HUES64 (cell line): ENCODE data around the gene CDK14. TPM values are rescaled to one million over a fixed set of nuclear protein-coding genes. Genes with fewer than 3 reads are reported as not detected.
A peak's percentile ranks its signal among the peaks of the same experiment; 100 is the strongest.

ENCODE experiments used
- H3K27ac ChIP-seq: 2 replicates; pipeline ENCODE4 v1.7.0; 2013; ENCODE audit warnings: low read depth, low read length, inconsistent platforms
- H3K27me3 ChIP-seq: 2 replicates; pipeline ENCODE4 v1.6.1; 2013; ENCODE audit warnings: mild to moderate bottlenecking, low read length; ENCODE audit not compliant: insufficient read depth
- H3K36me3 ChIP-seq: 2 replicates; pipeline ENCODE4 v1.6.1; 2013; ENCODE audit warnings: mild to moderate bottlenecking, low read length; ENCODE audit not compliant: insufficient read depth
- H3K4me1 ChIP-seq: 2 replicates; pipeline ENCODE4 v1.6.1; 2013; ENCODE audit warnings: mild to moderate bottlenecking, low read length, moderate library complexity; ENCODE audit not compliant: insufficient read depth
- H3K4me3 ChIP-seq: 2 replicates; pipeline ENCODE4 v1.5.1; 2013; ENCODE audit warnings: mild to moderate bottlenecking, low read length, moderate library complexity
- H3K9ac ChIP-seq: 2 replicates; pipeline ENCODE4 v1.6.1; 2013; ENCODE audit warnings: mild to moderate bottlenecking, low read depth, low read length
- H3K9me3 ChIP-seq: 2 replicates; pipeline ENCODE4 v1.6.1; 2013; ENCODE audit warnings: low read depth, low read length; ENCODE audit not compliant: insufficient read depth
- WGBS: fragments of 150-250, 120-280 bp; methylation state at CpG from one replicate; pipeline ENCODE4 v1.1.7; 2013; ENCODE audit warnings: missing lambda C conversion rate; 5-methylcytosine and 5-hydroxymethylcytosine counted together
- polyA plus RNA-seq, 2 experiments: library from polyadenylated mRNA; stranded (reverse); fragments of 50-300 nt; gene quantifications; one replicate each; pipeline ENCODE4 v1.2.3, GENCODE V29; 2013

The CDK14 gene
- polyA plus RNA-seq (2013, experiment 1 of 2): 16.4 TPM
- 21.2 TPM for polyA plus RNA-seq (2013, experiment 2 of 2)

GRCh38 chr7:90595801-90596670, at the start of gene CDK14:
Gene CDK14, plus strand, starts transcription at chr7:90596321. Its CDS starts 307 bp downstream, at chr7:90596628.
- no peaks in the 10 kb centered on the region for H3K9me3 ChIP-seq
- H3K27ac ChIP-seq: peak within 1 kb of the TSS; percentile 89
- H3K27me3 ChIP-seq: peaks cover 16% of the 10 kb centered on the region; the same call in 1 of the 2 replicates
- H3K9ac ChIP-seq: peak within 1 kb of the TSS; percentile 89
- peaks cover 29% of the 10 kb centered on the region for H3K4me1 ChIP-seq
- no peaks in the 10 kb centered on the region for H3K36me3 ChIP-seq
- WGBS: under 1% methylated on average over 118 of the region's 118 CpGs
- peak within 1 kb of the TSS; percentile 93 for H3K4me3 ChIP-seq

- H3K27ac ChIP-seq: no peak overlapping the region
- WGBS: 62% methylated on average over 4 of the region's 4 CpGs
- no peaks in the 10 kb centered on the region for H3K36me3 ChIP-seq
- no peaks in the 10 kb centered on the region for H3K27me3 ChIP-seq
- H3K4me3 ChIP-seq: no peak overlapping the region
- H3K9ac ChIP-seq: no peak overlapping the region
- peaks cover 7% of the 10 kb centered on the region for H3K4me1 ChIP-seq
- H3K9me3 ChIP-seq: no peaks in the 10 kb centered on the region
Measured at GRCh38 chr7:90551036-90551435, 45.1 kb upstream of the CDK14 start.

- Histone ChIP-seq H3K27ac (no peak overlapping the region), H3K4me3 (no peak overlapping the region), H3K9ac (no peak overlapping the region), H3K27me3 (no peaks in the 10 kb centered on the region), H3K9me3 (no peaks in the 10 kb centered on the region), H3K4me1 (peaks cover 7% of the 10 kb centered on the region), H3K36me3 (no peaks in the 10 kb centered on the region)
- WGBS: no CpG with 5 or more reads among the region's 1 CpG
Measured at GRCh38 chr7:90552521-90552920, 43.6 kb upstream of the CDK14 start.

- no peak overlapping the region for H3K9ac ChIP-seq
- H3K4me1 ChIP-seq: no peaks in the 10 kb centered on the region
- no peak overlapping the region for H3K27ac ChIP-seq
- no peak overlapping the region for H3K4me3 ChIP-seq
- no peaks in the 10 kb centered on the region for H3K9me3 ChIP-seq
- no peaks in the 10 kb centered on the region for H3K27me3 ChIP-seq
- no peaks in the 10 kb centered on the region for H3K36me3 ChIP-seq
- WGBS: no CpG with 5 or more reads among the region's 1 CpG
Measured at GRCh38 chr7:90560730-90561129, 35.4 kb upstream of the CDK14 start.

- 100% methylated on average over 3 of the region's 3 CpGs for WGBS
- H3K4me3 ChIP-seq: no peak overlapping the region
- no peak overlapping the region for H3K9ac ChIP-seq
- no peaks in the 10 kb centered on the region for H3K4me1 ChIP-seq
- H3K36me3 ChIP-seq: no peaks in the 10 kb centered on the region
- H3K9me3 ChIP-seq: no peaks in the 10 kb centered on the region
- H3K27ac ChIP-seq: no peak overlapping the region
- H3K27me3 ChIP-seq: no peaks in the 10 kb centered on the region
Measured at GRCh38 chr7:90563286-90563685, 32.8 kb upstream of the CDK14 start.

GRCh38 chr7:90564455-90564854, 31.7 kb upstream of the CDK14 start:
- Histone ChIP-seq H3K9me3 (no peaks in the 10 kb centered on the region), H3K4me1 (no peaks in the 10 kb centered on the region), H3K9ac (no peak overlapping the region), H3K27ac (no peak overlapping the region), H3K36me3 (no peaks in the 10 kb centered on the region), H3K4me3 (no peak overlapping the region), H3K27me3 (no peaks in the 10 kb centered on the region)
- 92% methylated on average over 7 of the region's 8 CpGs for WGBS

GRCh38 chr7:90568213-90568612, 27.9 kb upstream of the CDK14 start:
- Histone ChIP-seq H3K36me3 (no peaks in the 10 kb centered on the region), H3K4me1 (no peaks in the 10 kb centered on the region), H3K27me3 (no peaks in the 10 kb centered on the region), H3K4me3 (no peak overlapping the region), H3K9me3 (no peaks in the 10 kb centered on the region), H3K9ac (no peak overlapping the region), H3K27ac (no peak overlapping the region)
- WGBS: 96% methylated on average over 2 of the region's 4 CpGs

GRCh38 chr7:90569368-90569767, 26.8 kb upstream of the CDK14 start:
- Histone ChIP-seq H3K9ac (no peak overlapping the region), H3K4me1 (no peaks in the 10 kb centered on the region; the same call in 1 of the 2 replicates), H3K36me3 (no peaks in the 10 kb centered on the region), H3K27me3 (no peaks in the 10 kb centered on the region), H3K9me3 (no peaks in the 10 kb centered on the region), H3K4me3 (no peak overlapping the region), H3K27ac (no peak overlapping the region)
- WGBS: 100% methylated on average over 1 of the region's 1 CpG

- WGBS: 100% methylated on average over 1 of the region's 1 CpG
- Histone ChIP-seq H3K27ac (no peak overlapping the region), H3K9me3 (no peaks in the 10 kb centered on the region), H3K4me3 (no peak overlapping the region), H3K36me3 (no peaks in the 10 kb centered on the region), H3K9ac (no peak overlapping the region), H3K27me3 (no peaks in the 10 kb centered on the region), H3K4me1 (peaks cover 2% of the 10 kb centered on the region; the same call in 1 of the 2 replicates)
Measured at GRCh38 chr7:90570373-90570959, 25.7 kb upstream of the CDK14 start.

GRCh38 chr7:90574146-90574819, 21.8 kb upstream of the CDK14 start:
- Histone ChIP-seq H3K4me3 (no peak overlapping the region), H3K4me1 (peaks cover 2% of the 10 kb centered on the region; the same call in 1 of the 2 replicates), H3K36me3 (no peaks in the 10 kb centered on the region), H3K9ac (no peak overlapping the region), H3K27me3 (no peaks in the 10 kb centered on the region), H3K27ac (no peak overlapping the region), H3K9me3 (no peaks in the 10 kb centered on the region)
- WGBS: 74% methylated on average over 3 of the region's 3 CpGs

- no peak overlapping the region for H3K4me3 ChIP-seq
- no peak overlapping the region for H3K9ac ChIP-seq
- 100% methylated on average over 1 of the region's 1 CpG for WGBS
- no peak overlapping the region for H3K27ac ChIP-seq
- peaks cover 2% of the 10 kb centered on the region; the same call in 1 of the 2 replicates for H3K4me1 ChIP-seq
- H3K36me3 ChIP-seq: no peaks in the 10 kb centered on the region
- no peaks in the 10 kb centered on the region for H3K9me3 ChIP-seq
- H3K27me3 ChIP-seq: no peaks in the 10 kb centered on the region
Measured at GRCh38 chr7:90574820-90575187, 21.3 kb upstream of the CDK14 start.
